Measurements from ENCODE around the gene PLEKHD1.

Gene PLEKHD1

GRCh38 chr14:69559581-69560011, 75.1 kb downstream of the PLEKHD1 start:
- H3K4me3 ChIP-seq (ENCODE audit: low read length): no peak overlapping the region
- no peak for TF ChIP-seq CTCF (conservative IDR thresholded peaks at IDR 0.05; ENCODE audit: low read length)
- DNase-seq (ENCODE audit: low read depth): no peak

DNA sequence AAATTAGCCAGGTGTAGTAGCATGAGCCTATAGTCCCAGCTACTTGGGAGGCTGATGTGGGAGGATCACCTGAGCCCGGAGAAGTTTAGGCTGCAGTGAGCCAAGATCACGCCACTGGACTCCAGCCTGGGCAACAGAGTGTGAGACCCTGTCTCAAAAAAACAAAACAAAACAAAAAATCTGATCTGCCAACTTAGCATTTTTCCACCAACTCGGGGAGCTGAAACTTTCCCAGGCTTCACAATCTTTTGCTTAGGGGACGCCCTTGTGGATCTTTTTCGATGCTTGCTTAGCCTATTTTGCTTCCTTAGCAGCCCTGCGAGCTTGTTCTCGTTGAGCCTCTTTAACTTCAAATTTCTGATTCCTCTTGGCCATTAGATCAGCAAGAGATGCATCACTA, 76.3 kb downstream of the PLEKHD1 start:
- no peak for DNase-seq (ENCODE audit: low read depth)
- H3K4me3 ChIP-seq (ENCODE audit: low read length): no peak overlapping the region
- no peak for TF ChIP-seq CTCF (conservative IDR thresholded peaks at IDR 0.05; ENCODE audit: low read length)

GRCh38 chr14:69561893-69562292, 77.4 kb downstream of the PLEKHD1 start:
- H3K4me3 ChIP-seq (ENCODE audit: low read length): no peak overlapping the region
- DNase-seq (ENCODE audit: low read depth): no peak
- no peak for TF ChIP-seq CTCF (conservative IDR thresholded peaks at IDR 0.05; ENCODE audit: low read length)

DNA sequence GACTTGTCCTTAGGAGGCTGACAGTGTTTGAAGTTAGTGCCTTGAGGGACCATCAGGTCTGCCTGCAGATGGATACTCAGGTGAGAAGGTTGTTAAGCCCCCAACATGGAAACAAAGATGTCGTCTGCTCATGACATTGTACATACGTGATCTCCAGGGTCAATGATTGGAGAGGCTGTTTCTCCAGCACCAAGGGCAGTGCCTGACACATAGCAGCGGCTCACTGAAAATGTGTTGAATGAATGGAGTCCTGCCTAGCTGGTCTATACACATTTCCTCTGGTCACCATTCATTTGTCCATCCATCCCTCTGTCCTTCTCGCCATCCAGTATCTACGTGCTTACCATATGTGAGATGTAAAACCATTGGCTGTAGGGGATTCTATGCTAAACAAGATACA, 83.0 kb downstream of the PLEKHD1 start:
- TF ChIP-seq CTCF (conservative IDR thresholded peaks at IDR 0.05; ENCODE audit: low read length): no peak
- no peak for DNase-seq (ENCODE audit: low read depth)
- H3K4me3 ChIP-seq (ENCODE audit: low read length): no peak overlapping the region

- DNase-seq (ENCODE audit: low read depth): no peak
- no peak for TF ChIP-seq CTCF (conservative IDR thresholded peaks at IDR 0.05; ENCODE audit: low read length)
Observed at GRCh38 chr14:69569859-69570258, 85.3 kb downstream of the PLEKHD1 start.

DNA sequence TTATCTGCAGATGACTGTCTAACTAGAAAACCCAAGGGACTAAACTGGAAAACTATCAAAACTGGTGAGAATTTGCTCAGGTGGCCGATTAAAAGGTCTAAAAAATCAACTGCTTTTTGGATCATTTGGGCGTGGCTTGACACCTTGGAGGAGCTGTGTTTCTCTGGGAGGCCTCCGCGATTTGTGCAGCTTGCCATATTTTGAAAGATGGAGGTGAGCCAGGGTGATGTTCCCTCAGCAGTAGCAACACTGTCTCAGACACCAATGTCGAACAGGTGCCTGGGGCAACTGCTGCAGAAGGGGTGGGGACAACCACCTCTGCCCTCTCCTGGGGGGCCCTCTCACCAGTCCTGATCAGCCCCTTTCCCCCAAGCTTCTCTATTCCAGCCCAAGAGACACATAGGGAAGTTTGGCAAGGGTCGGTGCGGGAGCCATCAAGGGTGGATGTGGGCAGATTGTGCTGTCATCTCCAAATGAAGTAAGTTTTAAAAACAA, 86.4 kb downstream of the PLEKHD1 start:
- TF ChIP-seq CTCF (conservative IDR thresholded peaks at IDR 0.05; ENCODE audit: low read length): no peak
- DNase-seq (ENCODE audit: low read depth): no peak
- no peak overlapping the region for H3K4me3 ChIP-seq (ENCODE audit: low read length)

More at GRCh38 chr14:69569859-69570258, 85.3 kb downstream of the PLEKHD1 start:
- H3K4me3 ChIP-seq (ENCODE audit: low read length): no peak overlapping the region

- no peak overlapping the region for H3K4me3 ChIP-seq (ENCODE audit: low read length)
- no peak for TF ChIP-seq CTCF (conservative IDR thresholded peaks at IDR 0.05; ENCODE audit: low read length)
- no peak for DNase-seq (ENCODE audit: low read depth)
Observed at GRCh38 chr14:69571449-69572029, 87.0 kb downstream of the PLEKHD1 start.

Data from AG10803 (cell line).